ENCODE results near the gene NGLY1. TPM values are rescaled to one million over a fixed set of nuclear protein-coding genes. Genes with fewer than 3 reads are reported as not detected.

The NGLY1 gene
- total RNA-seq, 1 donor from 2014 or later = 16.3 TPM

DNA sequence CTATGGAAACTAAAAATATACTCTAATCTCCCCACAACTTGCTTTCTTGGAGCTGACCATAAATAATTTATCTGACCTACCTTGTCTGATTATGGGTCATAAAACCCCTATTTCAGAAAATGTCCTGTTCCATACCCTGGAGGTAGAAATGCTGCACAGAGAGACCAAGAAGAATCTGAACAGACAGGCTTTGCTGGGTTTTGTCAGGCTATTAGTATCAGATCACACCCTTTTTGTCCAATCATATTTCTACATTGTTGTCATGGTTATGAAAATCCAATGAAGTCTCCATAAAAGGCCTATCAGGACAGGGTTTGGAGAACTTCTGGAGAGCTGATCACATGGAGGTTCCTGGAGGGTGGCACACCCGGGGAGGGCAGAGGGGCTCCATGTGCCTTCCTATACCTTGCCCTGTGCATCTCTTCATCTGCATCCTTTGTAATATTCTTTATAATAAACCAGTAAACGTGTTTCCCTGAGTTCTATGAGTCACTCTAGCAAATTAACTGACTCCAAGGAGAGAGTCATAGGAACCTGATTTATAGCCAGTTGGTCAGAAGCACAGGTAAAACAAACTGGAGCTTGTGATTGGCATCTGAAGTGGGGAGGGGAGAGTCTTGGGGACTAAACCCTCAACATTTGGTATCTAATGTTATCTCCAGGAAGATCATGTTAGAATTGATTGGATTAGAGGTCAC, 58.1 kb downstream of the NGLY1 start:
- Histone ChIP-seq H3K4me1 (no peaks in the 10 kb centered on the region), H3K27ac (no peak overlapping the region), H3K9me3 (no peaks in the 10 kb centered on the region), H3K4me3 (no peak overlapping the region), H3K36me3 (peaks cover 0 to 5% of the 10 kb centered on the region in 2 donors), H3K27me3 (no peaks in the 10 kb centered on the region)
- TF ChIP-seq, protein P1, sequence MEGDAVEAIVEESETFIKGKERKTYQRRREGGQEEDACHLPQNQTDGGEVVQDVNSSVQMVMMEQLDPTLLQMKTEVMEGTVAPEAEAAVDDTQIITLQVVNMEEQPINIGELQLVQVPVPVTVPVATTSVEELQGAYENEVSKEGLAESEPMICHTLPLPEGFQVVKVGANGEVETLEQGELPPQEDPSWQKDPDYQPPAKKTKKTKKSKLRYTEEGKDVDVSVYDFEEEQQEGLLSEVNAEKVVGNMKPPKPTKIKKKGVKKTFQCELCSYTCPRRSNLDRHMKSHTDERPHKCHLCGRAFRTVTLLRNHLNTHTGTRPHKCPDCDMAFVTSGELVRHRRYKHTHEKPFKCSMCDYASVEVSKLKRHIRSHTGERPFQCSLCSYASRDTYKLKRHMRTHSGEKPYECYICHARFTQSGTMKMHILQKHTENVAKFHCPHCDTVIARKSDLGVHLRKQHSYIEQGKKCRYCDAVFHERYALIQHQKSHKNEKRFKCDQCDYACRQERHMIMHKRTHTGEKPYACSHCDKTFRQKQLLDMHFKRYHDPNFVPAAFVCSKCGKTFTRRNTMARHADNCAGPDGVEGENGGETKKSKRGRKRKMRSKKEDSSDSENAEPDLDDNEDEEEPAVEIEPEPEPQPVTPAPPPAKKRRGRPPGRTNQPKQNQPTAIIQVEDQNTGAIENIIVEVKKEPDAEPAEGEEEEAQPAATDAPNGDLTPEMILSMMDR (IDR thresholded peaks at IDR 0.05) = no peak
- DNase-seq (ENCODE audit: low spot score in 2 of 2) = no peak
- intact Hi-C loops (cut with DNase I) = no loop called here

DNA sequence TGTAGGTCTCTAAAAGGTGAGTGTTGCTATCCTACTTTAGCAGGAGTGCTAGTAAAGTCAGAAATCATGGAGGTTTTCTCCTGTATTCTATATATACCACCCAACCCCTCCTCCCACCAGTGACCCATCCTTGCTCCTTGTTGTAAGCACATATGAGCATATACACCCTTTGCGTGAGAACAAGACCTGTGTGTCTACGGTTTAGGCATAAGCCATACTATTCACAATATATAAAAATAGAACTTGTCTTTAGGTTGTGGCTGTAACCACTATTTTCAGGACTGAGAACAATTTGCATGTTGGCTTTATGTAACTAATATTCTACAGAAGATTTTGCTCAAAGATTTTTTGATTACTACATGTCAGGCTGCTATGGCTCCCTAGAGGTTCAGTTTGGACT, 59.4 kb downstream of the NGLY1 start:
- intact Hi-C loops (cut with DNase I) = no loop called here
- Histone ChIP-seq H3K27me3 (no peaks in the 10 kb centered on the region), H3K36me3 (peaks cover 0 to 5% of the 10 kb centered on the region in 2 donors), H3K4me1 (no peaks in the 10 kb centered on the region), H3K4me3 (no peak overlapping the region), H3K9me3 (no peaks in the 10 kb centered on the region), H3K27ac (no peak overlapping the region)
- TF ChIP-seq, protein P1 (IDR thresholded peaks at IDR 0.05) = no peak
- DNase-seq (ENCODE audit: low spot score in 2 of 2) = no peak

DNA sequence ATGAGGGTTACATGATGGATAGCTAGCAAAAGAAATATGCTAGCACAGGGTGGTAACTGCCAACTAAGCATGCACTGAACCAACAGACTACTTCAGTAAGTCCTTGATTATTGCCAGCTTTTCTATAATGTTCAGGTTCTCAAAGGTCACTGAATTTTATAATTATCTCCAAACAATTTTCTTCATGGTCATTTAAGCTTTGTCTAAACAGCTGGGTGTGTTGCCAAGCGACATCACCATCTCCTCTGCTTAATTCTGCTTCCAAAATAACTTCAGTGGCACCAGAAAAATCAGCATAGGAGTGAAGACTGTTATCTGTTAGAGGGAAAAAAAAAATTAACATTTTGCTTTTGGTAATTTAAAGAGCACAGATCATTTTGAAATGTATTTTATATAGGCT, 63.9 kb downstream of the NGLY1 start:
- no peak overlapping the region for H3K4me3 ChIP-seq
- H3K9me3 ChIP-seq = no peaks in the 10 kb centered on the region
- H3K36me3 ChIP-seq = peaks cover 0 to 3% of the 10 kb centered on the region in 2 donors
- no peak for DNase-seq (ENCODE audit: low spot score in 2 of 2)
- H3K27ac ChIP-seq = no peak overlapping the region
- TF ChIP-seq, protein P1 (IDR thresholded peaks at IDR 0.05) = no peak
- intact Hi-C loops (cut with DNase I) = no loop called here
- H3K4me1 ChIP-seq = no peaks in the 10 kb centered on the region
- H3K27me3 ChIP-seq = no peaks in the 10 kb centered on the region

DNA sequence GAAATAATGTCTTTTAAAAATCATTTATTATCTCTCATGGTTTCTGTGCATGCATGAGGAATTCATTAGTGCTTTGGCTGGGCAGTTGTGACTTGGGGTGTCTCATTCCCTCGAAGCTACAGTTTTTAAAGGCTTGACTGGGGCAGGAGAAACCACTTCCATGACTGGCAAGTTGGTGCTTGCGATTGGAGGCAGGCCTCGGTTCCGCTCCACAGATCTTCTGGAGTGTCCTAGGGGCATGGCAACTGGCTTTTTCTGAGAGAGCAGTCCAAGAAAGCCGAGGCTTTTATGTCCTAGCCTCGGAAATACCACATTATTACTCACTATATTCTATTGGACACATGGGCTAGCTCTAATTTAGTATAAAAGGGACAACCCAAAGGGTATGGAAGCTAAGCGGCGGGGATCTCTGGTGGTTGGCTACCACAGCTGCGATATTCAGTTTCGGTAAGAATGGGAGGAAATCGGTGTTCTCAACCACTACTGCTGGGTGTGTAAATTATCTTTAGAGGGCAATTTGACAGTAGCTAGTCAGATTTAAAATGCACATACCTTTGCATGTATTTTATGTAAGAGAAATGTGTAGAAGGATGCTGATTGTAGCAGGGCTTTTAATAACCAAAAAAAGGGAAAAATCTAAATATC, 69.8 kb downstream of the NGLY1 start:
- peaks cover 0 to 3% of the 10 kb centered on the region in 2 donors for H3K36me3 ChIP-seq
- TF ChIP-seq, protein P1 (IDR thresholded peaks at IDR 0.05) = no peak
- DNase-seq (ENCODE audit: low spot score in 2 of 2) = no peak
- no peaks in the 10 kb centered on the region for H3K4me1 ChIP-seq
- H3K27ac ChIP-seq = no peak overlapping the region
- no peaks in the 10 kb centered on the region for H3K9me3 ChIP-seq
- no peak overlapping the region for H3K4me3 ChIP-seq
- H3K27me3 ChIP-seq = no peaks in the 10 kb centered on the region
- intact Hi-C loops (cut with DNase I) = no loop called here

DNA sequence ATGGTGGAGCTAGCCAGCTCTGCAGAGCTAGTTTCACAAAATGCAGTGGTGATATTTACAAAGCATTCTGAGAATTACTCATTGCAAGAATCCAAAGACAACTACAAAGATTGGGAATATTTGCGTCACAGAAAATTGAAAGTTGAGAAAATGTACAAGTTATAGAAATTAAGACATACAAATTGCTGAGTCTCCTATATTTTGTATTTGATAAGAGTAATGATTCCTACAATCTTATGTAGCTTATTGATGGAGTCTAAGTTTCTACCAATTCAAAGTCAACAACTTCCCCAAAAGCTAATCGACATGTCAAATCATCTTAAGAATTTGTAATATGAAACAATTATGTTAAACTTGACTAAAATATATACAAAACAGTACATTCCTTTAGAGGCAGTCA, 72.2 kb downstream of the NGLY1 start:
- intact Hi-C loops (cut with DNase I) = no loop called here
- Histone ChIP-seq H3K9me3 (no peaks in the 10 kb centered on the region), H3K4me1 (no peaks in the 10 kb centered on the region), H3K36me3 (no peaks in the 10 kb centered on the region), H3K4me3 (no peak overlapping the region), H3K27me3 (no peaks in the 10 kb centered on the region), H3K27ac (no peak overlapping the region)
- no peak for DNase-seq (ENCODE audit: low spot score in 2 of 2)
- TF ChIP-seq, protein P1 (IDR thresholded peaks at IDR 0.05) = no peak
